ENCODE measurements around the gene NSG1.
"Not testable (repeated sequence)": the region's sequence is repeated elsewhere in the genome, so short reads cannot be mapped to it uniquely, and the experiment has no call there.

Gene NSG1

DNA sequence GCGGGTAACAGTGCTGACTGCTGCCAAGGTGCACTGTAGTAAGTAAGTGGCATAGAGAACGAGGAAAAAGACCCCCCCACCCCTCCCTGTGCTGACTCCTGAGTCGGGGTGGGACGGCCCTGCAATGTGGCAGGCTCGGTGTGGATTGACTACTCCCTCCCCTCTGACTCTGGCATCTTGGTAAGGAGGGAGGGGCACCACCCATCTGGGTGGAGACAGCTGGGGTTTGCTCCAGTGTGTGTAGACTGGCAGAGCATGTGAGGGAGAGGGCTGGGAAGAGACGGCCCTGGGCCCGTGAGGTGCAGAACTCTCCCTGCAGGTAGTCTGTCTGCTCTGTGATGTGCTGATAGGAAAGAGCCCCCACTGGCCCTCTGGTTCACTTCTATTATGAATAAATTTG lies 31.0 kb downstream of the NSG1 start:
- no peak for DNase-seq

DNA sequence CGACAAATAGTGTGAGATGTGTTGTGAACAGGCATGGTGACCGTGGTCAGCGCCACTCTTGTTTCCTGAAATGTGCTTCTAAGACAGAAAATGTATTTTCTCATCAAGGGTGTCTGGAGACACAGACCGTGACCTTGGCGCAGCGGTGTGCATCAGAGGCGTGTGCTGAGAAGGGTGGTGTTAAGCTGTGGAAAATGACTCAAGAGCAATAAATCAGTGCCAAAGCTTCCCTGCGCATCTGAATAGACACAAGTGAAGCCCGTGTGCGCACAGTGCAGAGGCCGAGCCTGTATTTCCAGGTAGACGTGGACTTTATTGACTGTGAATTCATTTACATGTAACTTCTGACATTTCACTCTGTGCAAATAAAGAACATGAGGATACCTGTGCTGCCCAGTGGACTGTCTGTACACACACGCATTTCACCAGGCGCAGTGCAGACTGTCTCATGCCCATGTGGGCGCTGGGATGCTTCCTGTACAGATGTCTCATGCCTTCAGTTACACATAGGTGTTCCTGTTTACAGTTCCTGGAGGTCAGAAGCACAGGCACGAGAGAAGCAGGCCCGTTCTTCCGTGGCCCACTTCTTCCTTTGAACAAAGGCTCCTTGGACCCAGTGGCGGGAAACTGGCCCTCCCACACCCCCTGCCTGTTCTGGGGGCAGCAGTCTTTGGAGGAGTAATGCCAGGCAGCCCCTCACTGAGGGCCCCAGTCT lies 31.9 kb downstream of the NSG1 start:
- DNase-seq = no peak

DNA sequence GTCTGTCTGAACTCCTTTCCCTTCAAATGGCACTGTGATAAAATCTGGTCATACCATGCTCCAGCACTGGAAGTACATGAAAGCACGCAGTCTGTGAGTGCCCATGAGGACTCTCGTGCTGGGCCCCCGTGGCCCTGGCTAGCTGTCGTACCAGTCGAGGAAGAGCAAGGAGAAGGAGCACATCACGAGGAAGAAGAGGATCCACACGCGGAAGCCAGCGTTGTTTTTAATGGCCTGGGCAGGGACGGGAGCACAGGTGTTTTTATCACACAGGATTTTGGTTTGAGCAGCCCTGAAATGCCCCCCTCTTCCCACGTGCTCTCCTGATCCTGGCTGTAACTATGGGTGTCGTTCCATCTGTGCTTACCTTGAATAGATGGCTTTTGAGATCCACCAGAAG lies 33.0 kb downstream of the NSG1 start:
- DNase-seq = no peak

DNA sequence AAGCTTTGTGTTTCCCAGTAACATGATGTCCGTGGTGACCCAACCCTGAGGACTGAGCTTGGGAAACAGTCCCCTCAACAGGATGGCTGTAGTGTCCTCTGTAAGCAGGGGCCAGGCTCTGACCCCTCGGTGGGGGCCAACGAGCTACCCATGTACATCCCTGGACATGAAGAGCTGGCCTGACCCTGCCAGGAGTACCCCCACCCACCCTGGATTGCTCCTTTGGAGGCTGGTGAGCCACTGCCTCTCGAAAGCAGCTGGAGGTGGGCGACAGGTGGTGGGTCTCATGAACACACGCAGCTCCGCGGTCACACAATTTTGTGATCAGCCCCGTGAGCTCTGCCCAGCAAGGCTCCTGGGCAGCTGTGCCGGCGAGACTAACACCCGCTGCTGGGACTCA lies 33.5 kb downstream of the NSG1 start:
- DNase-seq = no peak

DNA sequence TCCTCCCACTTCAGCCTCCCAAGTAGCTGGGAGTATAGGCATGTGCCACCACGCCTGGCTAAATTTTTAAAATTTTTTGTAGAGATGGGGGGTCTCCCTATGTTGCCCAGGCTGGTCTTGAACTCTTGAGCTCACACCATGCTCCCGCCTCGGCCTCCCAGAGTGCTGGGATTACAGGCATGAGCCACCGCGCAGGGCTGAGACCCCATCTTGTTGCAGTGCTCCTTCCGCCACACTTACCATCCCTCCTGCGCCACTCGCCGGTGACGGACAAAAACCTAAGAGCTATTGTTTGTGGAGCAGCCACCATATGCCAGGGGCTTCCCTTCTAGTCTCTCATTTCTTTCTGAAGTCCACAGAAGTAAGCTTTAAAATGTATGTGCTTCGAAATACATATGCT lies 34.5 kb downstream of the NSG1 start:
- DNase-seq = no peak

DNA sequence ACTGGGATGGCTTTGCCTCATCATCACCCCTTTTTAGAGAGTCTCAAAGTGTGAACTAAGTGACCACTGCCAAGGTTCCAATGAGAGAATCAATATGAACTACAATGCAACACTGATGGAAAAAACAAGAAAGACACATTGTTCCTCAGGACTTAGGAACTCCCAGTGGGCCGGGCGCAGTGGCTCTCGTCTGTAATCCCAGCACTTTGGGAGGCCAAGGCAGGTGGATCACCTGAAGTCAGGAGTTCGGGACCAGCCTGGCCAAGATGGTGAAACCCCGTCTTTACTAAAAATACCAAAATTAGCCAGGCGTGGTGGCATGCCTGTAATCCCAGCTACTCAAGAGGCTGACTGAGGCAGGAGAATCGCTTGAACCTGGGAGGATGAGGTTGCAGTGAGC lies 35.2 kb downstream of the NSG1 start:
- not testable (repeated sequence) for DNase-seq

DNA sequence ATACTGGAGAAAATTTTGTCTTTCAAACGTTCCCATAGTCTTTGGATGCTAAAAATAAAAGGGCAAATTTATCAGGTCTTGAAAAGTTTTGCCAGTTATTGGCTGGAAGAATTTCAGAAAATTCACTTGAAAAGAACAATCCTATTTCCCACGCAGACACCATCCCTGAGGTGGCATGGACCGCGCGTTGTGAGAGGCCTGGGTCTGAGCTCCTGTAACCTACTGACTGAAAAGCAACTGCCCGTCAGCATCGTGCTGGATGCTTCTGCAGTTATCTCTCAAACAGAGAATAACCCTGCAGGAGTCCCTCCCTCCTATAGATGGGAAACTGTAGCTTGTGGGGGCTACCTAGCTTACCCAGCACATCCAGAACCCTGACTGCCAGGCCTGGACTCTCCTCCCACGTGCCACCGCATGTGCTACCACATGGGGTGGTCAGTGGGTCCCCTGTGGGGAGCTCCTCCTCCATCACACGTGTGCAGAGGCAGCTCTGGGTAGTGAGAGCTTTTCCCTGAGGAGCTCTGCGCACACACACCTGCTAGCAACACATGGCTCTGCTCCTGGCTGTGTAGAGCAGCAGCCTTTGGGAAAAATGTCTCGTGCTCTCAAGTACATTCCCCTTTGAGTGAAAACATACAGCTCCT lies 36.1 kb downstream of the NSG1 start:
- no peak for DNase-seq

DNA sequence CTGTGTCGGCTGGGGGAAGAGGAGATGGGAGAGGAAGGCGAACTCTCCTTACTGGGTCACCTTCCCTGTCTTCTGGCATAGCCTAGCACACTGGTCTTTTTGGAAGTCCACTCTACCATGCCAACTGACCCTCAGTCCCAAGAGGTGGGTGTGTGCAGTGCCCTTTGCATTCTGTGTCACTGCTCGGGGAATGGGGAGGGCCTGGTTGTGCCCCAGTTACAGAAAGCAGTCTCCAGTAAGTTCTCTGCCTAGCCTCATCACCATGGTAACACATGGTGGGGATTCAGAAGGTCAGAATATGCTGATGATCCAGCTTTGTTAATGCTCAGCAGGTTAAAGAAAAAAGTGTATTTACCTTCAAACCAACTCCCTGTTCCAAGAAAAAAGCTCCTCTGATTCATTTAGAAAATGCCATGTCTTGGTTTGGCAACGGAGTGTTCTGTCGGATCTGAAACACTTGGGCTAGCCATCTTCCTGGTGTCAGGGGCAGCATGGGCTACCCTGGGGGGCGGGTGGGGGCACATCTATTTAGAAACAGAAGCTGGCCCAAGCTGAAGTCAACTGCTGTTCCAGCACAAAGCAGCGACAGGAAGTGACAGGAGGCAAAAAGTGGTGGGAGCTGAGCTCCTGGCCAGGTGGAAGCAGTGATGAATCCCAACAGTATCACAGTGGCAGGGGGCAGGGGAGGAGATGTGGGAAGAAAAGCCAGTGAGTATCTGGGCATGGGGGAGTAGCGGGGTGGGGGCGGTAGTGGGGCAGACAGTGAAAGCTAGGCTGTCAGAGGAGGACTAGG lies 37.0 kb downstream of the NSG1 start:
- no peak for DNase-seq

DNA sequence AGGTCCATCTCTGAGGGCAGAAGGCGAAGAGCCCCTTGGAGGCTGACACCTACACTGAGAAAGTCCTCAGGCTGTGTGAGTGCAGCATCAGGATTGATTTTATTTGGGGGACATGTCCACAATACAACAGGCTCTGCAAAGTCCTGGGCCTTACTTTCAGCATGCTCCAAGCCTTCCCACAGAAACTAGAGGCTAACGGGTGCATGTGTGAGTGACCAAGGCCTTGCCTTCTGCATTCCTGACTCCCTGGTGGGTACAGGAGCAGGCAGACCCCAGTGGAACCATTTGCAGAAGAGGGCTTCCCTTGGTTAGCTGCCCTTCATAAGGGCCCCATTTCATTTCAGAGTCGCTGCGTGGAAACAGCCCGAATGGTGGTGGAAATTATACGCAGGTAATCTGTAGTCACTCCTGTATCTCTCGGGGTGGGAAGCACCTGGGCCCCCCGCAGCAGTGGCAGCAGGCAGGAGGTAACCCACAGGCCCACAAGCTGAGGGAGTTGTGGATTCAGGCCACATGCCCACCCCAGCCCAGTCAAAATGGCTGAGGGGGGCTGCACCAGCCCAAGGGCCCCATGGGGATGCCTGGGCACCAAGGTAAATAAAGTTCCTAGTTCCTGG lies 37.7 kb downstream of the NSG1 start:
- no peak for DNase-seq

DNA sequence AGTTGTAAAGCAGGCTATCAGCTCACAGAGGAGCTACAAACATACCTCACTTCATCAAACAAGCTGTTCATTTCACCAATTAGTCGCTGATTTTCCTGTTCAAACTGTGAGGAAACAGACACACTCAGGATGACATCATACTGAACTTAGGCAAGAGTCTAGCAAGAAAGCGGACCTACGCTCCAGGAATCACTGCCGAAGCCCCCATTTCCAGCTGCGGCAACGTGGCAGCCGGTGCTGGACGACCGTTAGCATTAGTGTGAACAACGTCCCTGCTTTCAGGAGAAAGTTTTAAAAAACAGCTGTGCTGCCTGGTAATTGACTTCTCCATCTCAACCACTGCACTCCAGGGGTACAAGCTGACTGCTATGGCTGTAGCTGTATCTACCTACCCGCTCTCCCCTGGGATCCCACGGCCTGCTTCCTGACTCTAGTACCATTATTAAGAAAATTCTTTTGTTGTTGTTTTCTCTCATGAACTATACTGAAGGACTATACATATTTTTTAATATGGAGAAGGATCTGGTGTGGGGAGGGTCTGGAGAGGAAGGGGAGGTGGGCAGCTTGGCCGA lies 38.3 kb downstream of the NSG1 start:
- DNase-seq = no peak

DNA sequence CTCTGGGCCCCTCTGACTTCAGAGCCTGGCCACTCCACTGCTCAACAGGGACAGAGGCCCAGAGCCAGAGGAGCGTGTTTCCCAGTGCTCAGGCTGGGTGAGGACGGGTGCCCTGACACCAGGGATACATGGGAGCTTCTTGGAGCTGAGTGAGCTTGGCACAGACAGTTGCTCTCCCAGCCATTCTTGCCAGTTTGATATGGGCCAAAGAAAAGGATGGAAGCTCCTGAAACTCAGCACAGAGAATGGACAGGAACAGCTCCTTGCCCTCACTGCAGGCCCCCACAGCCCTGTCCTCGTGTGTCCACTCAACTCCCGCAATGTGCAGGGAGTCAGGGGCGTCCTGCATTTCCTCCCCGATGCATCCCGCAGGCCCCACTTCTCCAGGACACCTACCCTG lies 38.8 kb downstream of the NSG1 start:
- DNase-seq = no peak

DNA sequence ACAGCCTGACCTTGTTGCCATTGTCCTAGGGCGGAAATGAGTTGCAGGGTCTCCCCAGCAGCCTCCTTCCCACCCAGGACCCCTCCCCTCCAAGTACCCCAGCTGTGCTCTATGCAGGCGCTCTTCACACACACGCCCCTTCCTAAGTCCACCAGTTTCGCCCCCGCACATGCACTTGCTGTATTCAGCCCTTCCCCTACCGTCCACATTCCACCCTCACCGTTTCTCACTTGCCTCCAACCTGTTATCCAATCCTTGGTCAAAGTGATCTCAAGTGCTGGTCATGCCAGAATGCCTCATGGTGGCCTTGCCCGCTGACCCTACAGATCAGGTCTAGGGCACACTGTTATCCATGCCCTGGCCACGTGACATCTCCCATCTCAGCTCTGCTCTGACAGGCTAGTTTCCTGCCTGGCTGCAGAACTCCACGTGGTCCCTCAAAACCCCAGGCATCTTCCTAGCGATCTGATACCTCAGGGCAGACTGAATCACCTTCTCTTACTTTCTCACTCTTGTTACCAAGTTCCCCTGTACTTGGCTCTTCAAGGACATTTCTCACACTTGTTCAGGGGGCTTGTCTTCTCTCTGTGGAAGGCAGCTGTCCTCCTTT lies 39.7 kb downstream of the NSG1 start:
- no peak for DNase-seq

DNA sequence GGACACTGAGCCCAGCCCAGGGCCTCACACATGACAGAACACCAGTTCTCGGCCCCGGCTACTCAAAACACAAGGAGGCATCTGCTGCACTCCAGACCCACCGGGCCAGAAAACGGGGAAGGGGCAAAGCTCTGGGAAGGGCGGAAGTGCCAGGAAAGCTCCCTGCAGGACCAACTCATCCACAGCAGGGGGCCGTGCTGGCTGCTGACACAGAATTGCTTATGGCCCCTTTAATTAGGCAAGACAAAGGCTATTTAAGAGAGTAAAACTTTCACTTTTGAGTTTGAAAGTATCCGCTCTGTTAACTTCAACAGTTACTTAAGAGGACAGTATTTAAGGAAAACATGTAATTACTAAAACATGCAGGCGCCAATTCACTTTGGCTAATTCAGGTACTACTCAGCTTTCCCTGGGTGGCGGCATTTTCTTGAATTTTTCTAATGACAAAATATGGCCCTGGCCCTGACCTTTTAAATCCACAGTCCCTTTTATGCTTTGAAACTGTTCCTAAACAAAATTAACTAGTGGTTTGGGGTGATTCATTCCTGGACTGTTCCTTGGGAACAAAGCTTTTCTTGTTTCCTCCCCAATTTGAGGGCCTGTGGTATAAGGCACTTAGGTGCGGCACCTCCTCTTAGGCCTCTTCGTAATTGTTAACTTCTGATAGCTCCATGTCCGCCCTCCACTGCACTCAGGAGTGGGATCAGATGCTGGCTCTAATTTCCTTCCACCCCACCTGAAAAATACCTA lies 40.4 kb downstream of the NSG1 start:
- no peak for DNase-seq

DNA sequence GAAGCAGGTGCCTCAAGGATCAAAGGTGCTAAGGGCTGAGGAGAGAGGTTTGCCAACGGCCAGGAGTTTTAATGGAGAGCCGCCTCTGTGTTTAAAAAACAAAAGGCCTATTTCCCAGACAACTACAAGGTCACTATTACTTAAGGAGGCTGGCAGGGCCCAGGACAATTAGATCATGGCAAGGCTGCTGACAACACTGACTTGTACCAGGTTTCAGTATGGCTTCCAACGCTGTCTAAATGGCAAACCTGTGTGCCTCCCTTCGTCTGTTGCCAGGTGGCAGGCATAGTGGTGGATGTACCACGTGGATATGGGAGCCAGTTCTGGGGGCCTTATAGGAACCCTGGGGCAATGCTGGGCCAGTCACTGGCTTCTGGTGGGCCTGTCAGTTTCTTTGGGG lies 41.0 kb downstream of the NSG1 start:
- no peak for DNase-seq

DNA sequence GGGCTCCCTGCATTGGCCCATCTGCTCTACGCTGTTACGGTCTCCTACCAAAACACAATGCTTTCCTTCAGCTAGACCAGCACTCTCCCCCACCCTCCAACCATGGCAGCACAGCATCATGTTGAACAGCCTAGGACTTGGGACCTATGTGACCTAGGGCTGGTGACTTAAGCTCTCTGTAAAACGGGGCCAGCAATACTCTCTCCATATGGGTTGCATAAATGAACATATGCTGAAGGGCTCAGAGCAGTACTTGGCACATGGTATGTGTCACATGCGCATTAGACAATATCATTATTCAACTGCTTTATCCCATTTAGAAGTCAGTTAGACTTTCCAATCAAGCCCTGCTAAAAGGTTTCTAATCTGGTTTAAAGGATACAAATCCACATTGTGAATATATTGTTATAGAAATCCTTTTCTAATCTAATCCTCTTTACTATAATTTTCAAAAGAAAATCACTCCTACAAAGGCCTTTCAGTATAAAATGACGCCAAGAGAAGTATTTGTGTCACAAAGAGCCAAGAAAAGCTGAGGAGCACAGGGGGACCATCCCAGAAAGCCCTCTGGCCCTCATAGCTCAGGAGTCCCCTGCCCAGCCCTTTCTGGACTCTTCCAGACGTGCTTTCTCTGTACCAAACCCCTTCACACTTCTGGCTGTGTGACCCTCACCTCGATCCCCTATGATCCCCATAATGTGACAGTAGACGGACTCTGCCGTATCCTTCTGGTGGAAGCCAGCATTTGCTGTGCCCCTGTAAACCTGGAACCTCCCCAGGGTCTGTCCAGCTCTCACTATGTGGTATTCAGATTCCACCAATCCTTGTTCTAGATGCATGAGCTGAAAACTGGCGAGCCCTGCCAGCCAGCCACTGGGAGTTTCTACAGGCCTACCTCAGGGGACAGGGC lies 42.3 kb downstream of the NSG1 start:
- DNase-seq = no peak

DNA sequence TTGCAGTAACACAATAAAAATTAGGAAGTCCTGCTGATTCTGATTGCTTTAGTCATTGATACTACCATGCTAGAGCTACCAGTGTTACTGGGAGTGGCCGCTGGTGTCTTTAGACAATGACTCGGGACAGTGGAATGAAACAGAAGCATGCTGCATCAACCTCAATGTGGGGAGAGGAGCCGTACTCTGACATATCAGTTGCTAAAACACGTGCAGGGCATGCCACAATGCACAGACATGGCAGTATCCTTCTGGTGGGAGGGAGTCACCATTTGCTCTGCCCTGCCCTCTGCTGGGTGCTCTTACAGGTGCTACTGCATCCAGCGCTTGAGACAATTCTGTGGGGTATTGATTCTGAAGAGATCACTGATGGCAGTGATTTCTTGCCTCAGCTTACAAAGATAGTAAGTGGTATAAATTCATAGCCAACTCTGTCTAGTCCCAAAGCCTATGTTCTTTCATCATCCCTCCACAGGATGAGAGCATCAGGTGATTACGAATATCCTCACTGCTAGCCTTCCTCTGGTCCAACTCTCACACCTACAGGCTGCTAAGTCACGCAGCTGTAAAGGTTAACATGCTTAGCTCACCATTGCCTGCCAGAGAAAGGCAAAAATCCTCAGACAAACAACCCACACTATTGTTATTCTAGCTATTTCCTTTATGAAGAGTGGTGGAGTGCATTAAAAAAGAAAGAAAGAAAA lies 43.7 kb downstream of the NSG1 start:
- DNase-seq = peak; percentile 87

DNA sequence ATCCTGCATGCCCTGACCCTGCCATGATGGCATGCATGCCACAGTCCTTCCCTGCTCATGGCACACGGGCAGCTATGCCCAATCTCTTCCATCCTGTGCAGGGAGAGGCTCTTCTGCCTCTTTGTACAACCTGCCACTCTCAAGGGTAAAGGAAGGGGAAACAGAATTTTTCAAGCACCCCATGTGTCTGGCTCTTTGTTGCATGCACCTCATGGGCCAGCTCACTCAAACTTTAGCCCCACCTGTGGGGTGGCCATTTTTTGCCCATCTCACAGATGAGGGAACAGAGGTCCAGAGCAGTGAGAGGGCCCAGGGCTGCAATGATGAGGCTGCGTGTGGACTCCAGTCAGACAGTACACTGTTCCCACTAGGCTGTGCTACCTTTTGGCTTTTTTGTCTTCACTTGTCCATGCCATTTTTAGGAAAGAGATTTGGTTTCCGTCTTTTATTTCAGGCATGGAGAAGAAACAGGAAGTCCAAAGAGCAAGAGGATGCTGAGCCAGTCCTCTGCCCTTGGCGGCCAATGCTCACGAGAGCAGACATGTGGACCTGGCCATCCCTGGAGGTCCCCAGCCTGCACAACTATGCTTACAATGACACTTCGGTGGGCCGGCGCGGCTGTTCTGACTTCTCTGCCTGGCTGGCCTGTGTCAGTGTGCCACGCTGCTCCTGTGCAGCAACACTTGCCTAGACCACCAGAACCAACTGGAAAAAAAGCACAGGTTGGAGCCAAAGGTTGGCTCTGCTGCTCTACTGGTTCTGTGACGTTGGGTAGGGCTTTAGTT lies 45.6 kb downstream of the NSG1 start:
- DNase-seq = no peak

DNA sequence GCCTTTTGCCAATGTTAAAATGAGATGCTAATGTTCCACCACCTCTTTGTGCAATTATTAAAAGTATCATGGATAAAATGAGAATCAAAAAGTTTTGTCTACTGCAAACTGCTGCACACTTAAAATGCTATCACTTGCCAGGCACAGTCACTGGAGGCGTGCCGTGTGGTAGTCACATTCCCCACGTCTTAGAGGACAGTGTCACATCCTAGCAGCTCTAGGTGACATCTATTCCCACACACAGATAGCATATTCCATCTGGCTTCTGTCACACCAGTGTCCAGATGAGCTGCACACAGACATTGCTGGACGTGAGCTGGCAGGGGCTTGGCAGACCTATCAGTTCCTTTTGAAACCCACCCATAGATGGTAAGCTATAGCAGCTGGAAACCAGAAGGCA lies 47.0 kb downstream of the NSG1 start:
- DNase-seq = no peak

DNA sequence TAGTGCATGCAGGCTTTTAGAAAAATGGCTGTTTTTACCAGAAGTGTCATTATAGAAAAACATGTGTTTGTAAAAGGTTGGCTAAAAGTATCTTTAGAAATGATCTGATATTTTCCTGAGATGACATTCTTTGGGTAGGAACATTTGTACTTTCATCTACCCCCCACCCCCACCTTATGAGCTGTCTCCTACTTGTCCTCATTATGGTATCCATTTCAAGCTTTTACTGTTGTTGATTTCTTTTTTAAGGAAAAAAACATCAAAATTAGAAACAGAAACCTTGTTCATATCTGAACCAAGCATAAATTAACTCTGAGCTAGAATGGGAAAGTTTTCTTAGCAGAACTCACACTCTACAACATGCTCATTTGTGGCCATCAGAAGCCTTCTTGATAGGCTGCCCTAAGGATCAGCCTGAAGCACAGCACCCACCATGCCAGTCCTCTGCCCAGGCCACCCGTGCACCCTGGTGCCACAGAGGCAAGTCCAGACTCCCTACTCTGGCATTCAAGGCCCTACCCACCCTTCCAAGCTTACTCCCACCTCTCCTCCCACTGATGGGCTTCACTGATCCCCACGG lies 49.4 kb downstream of the NSG1 start:
- no peak for DNase-seq

All from hematopoietic multipotent progenitor cell treated with erythropoietin and hydrocortisone succinate and interleukin-3 and kit ligand, for 4 days (in vitro differentiated cells).